Endothelial cell of umbilical vein (primary cell): Measurements from ENCODE around the gene CRTC1. TPM values are rescaled to one million over a fixed set of nuclear protein-coding genes. Genes with fewer than 3 reads are reported as not detected.
"Not testable (repeated sequence)": the region's sequence is repeated elsewhere in the genome, so short reads cannot be mapped to it uniquely, and the experiment has no call there.

ENCODE experiments used
- BruUV-seq: library from RNA; stranded (reverse); fragments of 400-500 nt; replicated peaks from 2 replicates; lab custom pipeline; 2021; lab: Mats Ljungman, UMichigan
- CTCF ChIA-PET: fragments of 300-600, 350-600 bp; sonication (Branson Sonifier 250); formaldehyde crosslinking; loops from one replicate; lab custom pipeline; 2021; ENCODE audit warnings: antibody characterized with exemption, inconsistent platforms; lab: Charles Lee
- POLR2A ChIA-PET: fragments of 300-600, 350-600 bp; sonication (Branson Sonifier 250); formaldehyde crosslinking; loops from one replicate; lab custom pipeline; 2021; ENCODE audit warnings: antibody characterized with exemption, inconsistent platforms; lab: Charles Lee
- DNase-seq: peaks from one replicate; pipeline ENCODE4 v3.0.0-alpha.2; 2011; ENCODE audit warnings: low read depth, low spot score
- FAIRE-seq: peaks from 2 replicates; lab custom pipeline; 2011; peaks lifted over from hg19 to GRCh38; lab: Jason Lieb, UNC
- H2AFZ ChIP-seq: 2 replicates; pipeline ENCODE4 v1.6.0; 2012; ENCODE audit warnings: low read depth, low read length, control low read depth, inconsistent platforms
- H3K27ac ChIP-seq: 2 replicates; pipeline ENCODE4 v1.5.1; 2011; ENCODE audit warnings: low read depth, mild to moderate bottlenecking, control low read depth, low read length, moderate library complexity; ENCODE audit not compliant: insufficient read depth
- H3K27me3 ChIP-seq, 2 experiments: 2 replicates each; pipeline versions ENCODE4 v1.6.0 to v1.6.1; 2011; ENCODE audit warnings: low read length in 2 of 2, mixed read lengths in 1 of 2; ENCODE audit not compliant: control insufficient read depth in 2 of 2, insufficient read depth in 2 of 2
- H3K36me3 ChIP-seq, 2 experiments: 2 replicates in 1 of 2; 3 replicates in 1 of 2; pipeline ENCODE4 v1.5.1; 2011; ENCODE audit warnings: low read length in 2 of 2, mild to moderate bottlenecking in 1 of 2, moderate library complexity in 1 of 2; ENCODE audit not compliant: control insufficient read depth in 2 of 2, insufficient read depth in 2 of 2; ENCODE audit errors: extremely low read depth in 1 of 2
- H3K4me1 ChIP-seq: 3 replicates; pipeline ENCODE4 v1.5.1; 2011; ENCODE audit warnings: mild to moderate bottlenecking, low read length; ENCODE audit not compliant: control insufficient read depth, insufficient read depth; ENCODE audit errors: extremely low read depth
- H3K4me2 ChIP-seq: 2 replicates; pipeline ENCODE4 v1.6.1; 2011; ENCODE audit warnings: low read length, control low read depth, mixed read lengths; ENCODE audit not compliant: insufficient read depth
- H3K4me3 ChIP-seq, 3 experiments: fragments of 200-600 bp in 1 of 3; sonication (generic), shearing (Covaris generic) in 1 of 3; replicated peaks in 1 of 3; 2 replicates each; pipeline ENCODE4 v1.5.1; 2011 to 2016; ENCODE audit warnings: control low read depth in 3 of 3, low read length in 3 of 3, mild to moderate bottlenecking in 2 of 3, inconsistent platforms in 1 of 3, low read depth in 1 of 3, moderate library complexity in 1 of 3; ENCODE audit not compliant: insufficient read depth in 1 of 3
- H3K79me2 ChIP-seq: 2 replicates; pipeline ENCODE4 v1.6.0; 2012; ENCODE audit warnings: low read length, inconsistent platforms; ENCODE audit not compliant: control insufficient read depth, insufficient read depth
- H3K9ac ChIP-seq: replicated peaks from 2 replicates; pipeline ENCODE3; 2011; ENCODE audit warnings: low read length, control low read depth; ENCODE audit not compliant: insufficient read depth; ENCODE audit errors: extremely low read depth
- H3K9me1 ChIP-seq: replicated peaks from 3 replicates; pipeline ENCODE4 v1.6.0; 2011; ENCODE audit warnings: mild to moderate bottlenecking, low read length; ENCODE audit not compliant: control insufficient read depth, insufficient read depth; ENCODE audit errors: extremely low read depth
- H3K9me3 ChIP-seq: replicated peaks from 2 replicates; pipeline ENCODE4 v1.5.1; 2012; ENCODE audit warnings: low read length, inconsistent platforms; ENCODE audit not compliant: control insufficient read depth, insufficient read depth
- H4K20me1 ChIP-seq: replicated peaks from 2 replicates; pipeline ENCODE3; 2011; ENCODE audit warnings: mild to moderate bottlenecking, low read length; ENCODE audit not compliant: control insufficient read depth, insufficient read depth; ENCODE audit errors: extremely low read depth
- EZH2 ChIP-seq: IDR thresholded peaks from 2 replicates; pipeline ENCODE4 v1.6.1; 2012; ENCODE audit warnings: borderline replicate concordance, low read depth, mild to moderate bottlenecking, moderate library complexity, low read length, inconsistent platforms; ENCODE audit not compliant: severe bottlenecking
- FOS ChIP-seq: IDR thresholded peaks from 2 replicates; pipeline ENCODE4 v1.6.1; 2011; ENCODE audit warnings: mild to moderate bottlenecking, low read length, moderate library complexity, borderline replicate concordance; ENCODE audit not compliant: insufficient read depth
- JUN ChIP-seq: IDR thresholded peaks from 2 replicates; pipeline ENCODE4 v1.6.1; 2011; ENCODE audit warnings: borderline replicate concordance, low read depth; ENCODE audit not compliant: insufficient read length, insufficient read depth
- MYC ChIP-seq: IDR thresholded peaks from one replicate; pipeline ENCODE4 v1.6.1; 2011; ENCODE audit warnings: mild to moderate bottlenecking, low read depth, low read length
- POLR2A ChIP-seq: IDR thresholded peaks from 2 replicates; pipeline ENCODE4 v1.6.1; 2012; ENCODE audit warnings: low read depth, mild to moderate bottlenecking, control low read depth, low read length
- dilution Hi-C: fragments of 300-500 bp; cut with MboI; formaldehyde crosslinking; loops from one replicate; pipeline ENCODE4 v1.15.0; 2019; ENCODE audit warnings: low sequenced_read_pairs; ENCODE audit not compliant: extremely low pct_ligation_motif_present
- intact Hi-C: fragments of 100-400 bp; cut with micrococcal nuclease; formaldehyde crosslinking; loops from one replicate; pipeline ENCODE4 v1.10.0; 2022
- polyA plus RNA-seq, 4 experiments: library from polyadenylated mRNA; depleted of rRNA in 3 of 4; stranded (reverse) in 3 of 4; unstranded in 1 of 4; fragments of >200 nt; gene quantifications; 2 replicates each; pipeline versions ENCODE4 v1.2.1 to v1.2.3, GENCODE V29; 2011 to 2012; ENCODE audit warnings: missing spikeins in 1 of 4
- total RNA-seq: library from RNA; stranded (reverse); gene quantifications from 2 replicates; pipeline ENCODE4 v1.2.3, GENCODE V29; 2021
- TF ChIP-seq, protein P1 (sequence below), 2 donors: IDR thresholded peaks; 1 replicate in 1 of 2; 2 replicates in 1 of 2; pipeline ENCODE4 v1.5.1; 2011; ENCODE audit warnings: low read length in 2 of 2, mild to moderate bottlenecking in 2 of 2, moderate library complexity in 2 of 2, control low read depth in 1 of 2, inconsistent platforms in 1 of 2, low read depth in 1 of 2; ENCODE audit not compliant: insufficient read depth in 1 of 2; ENCODE audit errors: extremely low read depth in 1 of 2
- TF ChIP-seq, protein P2 (sequence below): IDR thresholded peaks from 2 replicates; pipeline ENCODE4 v1.6.1; 2011; ENCODE audit not compliant: insufficient read depth, insufficient read length

Gene CRTC1
- total and polyA plus RNA-seq, 2 donors (not counting 3 experiments of a cell fraction or from before 2014, with no cell fraction given) = 4.2 to 11.4 TPM

DNA sequence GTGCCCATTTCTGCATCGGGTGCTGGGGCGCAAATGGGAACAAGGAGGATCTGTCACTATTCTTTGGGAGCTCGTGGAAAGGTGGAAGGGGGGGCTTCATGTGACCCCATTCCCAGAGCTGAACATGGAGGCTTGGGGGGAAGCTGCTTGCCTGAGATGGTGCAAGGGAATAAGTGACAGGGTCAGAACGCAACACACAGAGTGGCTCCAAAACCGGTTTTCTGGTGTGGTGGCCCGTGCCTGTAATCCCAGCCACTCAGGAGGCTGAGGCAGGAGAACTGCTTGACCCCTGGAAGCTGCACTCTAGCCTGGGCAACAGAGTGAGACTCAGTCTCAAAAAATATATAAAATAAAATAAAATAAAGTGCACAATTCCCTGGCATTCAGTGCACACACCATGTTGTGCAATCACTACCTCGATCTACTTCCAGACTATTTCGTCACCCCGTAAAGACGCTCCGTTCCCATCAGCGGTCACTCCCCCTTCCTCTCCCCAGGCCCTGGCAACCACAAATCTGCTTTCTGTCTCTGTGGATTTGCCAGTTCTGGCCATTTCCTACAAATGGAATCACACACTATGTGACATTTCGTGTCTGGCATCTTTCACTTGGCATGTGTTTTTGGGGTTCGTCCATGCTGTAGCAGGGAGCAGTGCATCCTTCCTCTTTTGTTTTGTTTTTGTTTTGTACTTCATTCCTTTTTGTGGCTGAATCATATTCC, 125.8 kb downstream of the CRTC1 start:
- no peak overlapping the region for H2AFZ ChIP-seq
- intact Hi-C loops (no loop called here), dilution Hi-C loops (no loop called here)
- CTCF ChIA-PET = no interaction called here
- no peak overlapping the region for H3K27ac ChIP-seq
- FAIRE-seq (no peak), DNase-seq (no peak)
- H3K4me1 ChIP-seq = no peaks in the 10 kb centered on the region
- H3K9me1 ChIP-seq = no peaks in the 10 kb centered on the region
- POLR2A ChIA-PET = interaction anchor here (0.7 kb wide), 1 partner anchor 20 kb away, joined by 4 read pairs; no protein-coding TSS in a partner anchor
- no peaks in the 10 kb centered on the region for H3K79me2 ChIP-seq
- H3K4me2 ChIP-seq = no peak overlapping the region
- BruUV-seq = no TSS peak
- TF ChIP-seq POLR2A (no peak), MYC (no peak), JUN (no peak), FOS (no peak), EZH2 (no peak)
- TF ChIP-seq, protein P1, sequence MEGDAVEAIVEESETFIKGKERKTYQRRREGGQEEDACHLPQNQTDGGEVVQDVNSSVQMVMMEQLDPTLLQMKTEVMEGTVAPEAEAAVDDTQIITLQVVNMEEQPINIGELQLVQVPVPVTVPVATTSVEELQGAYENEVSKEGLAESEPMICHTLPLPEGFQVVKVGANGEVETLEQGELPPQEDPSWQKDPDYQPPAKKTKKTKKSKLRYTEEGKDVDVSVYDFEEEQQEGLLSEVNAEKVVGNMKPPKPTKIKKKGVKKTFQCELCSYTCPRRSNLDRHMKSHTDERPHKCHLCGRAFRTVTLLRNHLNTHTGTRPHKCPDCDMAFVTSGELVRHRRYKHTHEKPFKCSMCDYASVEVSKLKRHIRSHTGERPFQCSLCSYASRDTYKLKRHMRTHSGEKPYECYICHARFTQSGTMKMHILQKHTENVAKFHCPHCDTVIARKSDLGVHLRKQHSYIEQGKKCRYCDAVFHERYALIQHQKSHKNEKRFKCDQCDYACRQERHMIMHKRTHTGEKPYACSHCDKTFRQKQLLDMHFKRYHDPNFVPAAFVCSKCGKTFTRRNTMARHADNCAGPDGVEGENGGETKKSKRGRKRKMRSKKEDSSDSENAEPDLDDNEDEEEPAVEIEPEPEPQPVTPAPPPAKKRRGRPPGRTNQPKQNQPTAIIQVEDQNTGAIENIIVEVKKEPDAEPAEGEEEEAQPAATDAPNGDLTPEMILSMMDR (IDR thresholded peaks at IDR 0.05; ENCODE audit: extremely low read depth in 1 of 2, insufficient read depth in 1 of 2, low read depth in 1 of 2, low read length in 2 of 2) = no peak
- TF ChIP-seq, protein P2, sequence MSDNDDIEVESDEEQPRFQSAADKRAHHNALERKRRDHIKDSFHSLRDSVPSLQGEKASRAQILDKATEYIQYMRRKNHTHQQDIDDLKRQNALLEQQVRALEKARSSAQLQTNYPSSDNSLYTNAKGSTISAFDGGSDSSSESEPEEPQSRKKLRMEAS = no peak
- no peaks in the 10 kb centered on the region for H3K27me3 ChIP-seq
- no peaks in the 10 kb centered on the region for H3K36me3 ChIP-seq
- no peaks in the 10 kb centered on the region for H3K9me3 ChIP-seq
- H3K4me3 ChIP-seq = no peak overlapping the region
- H4K20me1 ChIP-seq = no peaks in the 10 kb centered on the region
- H3K9ac ChIP-seq = no peak overlapping the region

DNA sequence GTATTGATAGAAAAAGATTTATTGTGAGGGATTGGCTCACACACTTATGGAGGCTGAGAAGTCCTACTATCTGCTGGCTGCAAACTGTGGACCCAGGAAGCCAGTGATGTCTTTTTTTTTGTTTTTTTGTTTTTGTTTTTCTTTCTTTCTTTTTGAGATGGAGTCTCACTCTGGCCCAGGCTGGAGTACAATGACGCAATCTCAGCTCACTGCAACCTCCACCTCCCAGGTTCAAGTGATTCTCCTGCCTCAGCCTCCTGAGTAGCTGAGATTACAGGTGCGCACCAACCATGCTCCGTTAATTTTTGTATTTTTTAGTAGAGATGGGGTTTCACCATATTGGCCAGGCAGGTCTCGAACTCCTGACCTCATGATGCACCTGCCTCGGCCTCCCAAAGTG, 128.2 kb downstream of the CRTC1 start:
- H3K9me1 ChIP-seq, H3K4me1 ChIP-seq, H2AFZ ChIP-seq, BruUV-seq, H3K9ac ChIP-seq, H4K20me1 ChIP-seq, FAIRE-seq, intact Hi-C loops, H3K9me3 ChIP-seq, DNase-seq, H3K4me2 ChIP-seq, H3K79me2 ChIP-seq, dilution Hi-C loops, H3K27me3 ChIP-seq, H3K4me3 ChIP-seq, POLR2A ChIA-PET, H3K36me3 ChIP-seq, H3K27ac ChIP-seq: not testable (repeated sequence)
- CTCF ChIA-PET = interaction anchor here (1.3 kb wide), 1 partner anchor 18 kb away, joined by 3 read pairs; no protein-coding TSS in a partner anchor
